Liver (tissue), 9 donors: Measurements from ENCODE around the gene ERMAP. TPM values are rescaled to one million over a fixed set of nuclear protein-coding genes. Genes with fewer than 3 reads are reported as not detected.

Experiments
- DNase-seq: peaks from one replicate; pipeline ENCODE4 v3.0.0-alpha.2; 2017; ENCODE audit warnings: low spot score
- H3K27ac ChIP-seq, 2 donors: one replicate each; pipeline ENCODE4 v1.7.0; 2013; ENCODE audit warnings: inconsistent platforms in 2 of 2, low read length in 2 of 2, control low read depth in 1 of 2, low read depth in 1 of 2, mild to moderate bottlenecking in 1 of 2
- H3K27me3 ChIP-seq, 4 donors: one replicate each; pipeline versions ENCODE4 v1.6.1 to v1.7.0; 2013; ENCODE audit warnings: low read length in 3 of 4, inconsistent platforms in 1 of 4, mild to moderate bottlenecking in 1 of 4, moderate library complexity in 1 of 4; ENCODE audit not compliant: control insufficient read depth in 4 of 4, insufficient read depth in 4 of 4
- H3K36me3 ChIP-seq, 4 donors: one replicate each; pipeline versions ENCODE4 v1.6.1 to v1.7.0; 2013; ENCODE audit warnings: low read length in 3 of 4, mild to moderate bottlenecking in 3 of 4, low read depth in 1 of 4, moderate library complexity in 1 of 4; ENCODE audit not compliant: control insufficient read depth in 4 of 4, insufficient read depth in 3 of 4
- H3K4me1 ChIP-seq, 4 donors: one replicate each; pipeline versions ENCODE4 v1.6.1 to v1.7.0; 2013; ENCODE audit warnings: low read length in 3 of 4, mild to moderate bottlenecking in 3 of 4, moderate library complexity in 1 of 4; ENCODE audit not compliant: control insufficient read depth in 4 of 4, insufficient read depth in 4 of 4
- H3K4me3 ChIP-seq, 3 donors: one replicate each; pipeline versions ENCODE4 v1.6.1 to v1.7.0; 2013; ENCODE audit warnings: low read length in 3 of 3, control low read depth in 1 of 3, low read depth in 1 of 3, mild to moderate bottlenecking in 1 of 3
- H3K9ac ChIP-seq, 2 donors: one replicate each; pipeline ENCODE4 v1.7.0; 2013; ENCODE audit warnings: low read length in 2 of 2, mild to moderate bottlenecking in 2 of 2, moderate library complexity in 2 of 2, control low read depth in 1 of 2, low read depth in 1 of 2
- H3K9me3 ChIP-seq, 4 donors: one replicate each; pipeline versions ENCODE4 v1.6.1 to v1.7.0; 2013; ENCODE audit warnings: low read length in 3 of 4; ENCODE audit not compliant: control insufficient read depth in 4 of 4
- FOXA2 ChIP-seq: IDR thresholded peaks from 2 replicates; pipeline ENCODE4 v1.6.1; 2016; ENCODE audit warnings: antibody characterized with exemption
- JUND ChIP-seq, 2 donors: IDR thresholded peaks; 2 replicates each; pipeline ENCODE4 v1.6.1; 2016; ENCODE audit warnings: antibody characterized with exemption in 2 of 2
- TAF1 ChIP-seq: conservative IDR thresholded peaks from 2 replicates; pipeline ENCODE4 v1.6.1; 2016; ENCODE audit warnings: antibody characterized with exemption, mild to moderate bottlenecking
- YY1 ChIP-seq: IDR thresholded peaks from 2 replicates; pipeline ENCODE4 v1.6.1; 2016; ENCODE audit warnings: antibody characterized with exemption, mild to moderate bottlenecking
- WGBS: extraction: QIAGEN DNeasy Blood & Tissue Kit; methylation state at CpG from one replicate; pipeline ENCODE4 v1.1.7; 2013; 5-methylcytosine and 5-hydroxymethylcytosine counted together
- polyA plus RNA-seq, 2 donors: library from polyadenylated mRNA; stranded (reverse) in 1 of 2; unstranded in 1 of 2; fragments of 200-250 nt in 1 of 2; fragments of >200 nt in 1 of 2; fragmentation: Nextera tagmentation in 1 of 2; extraction: Ambion mirVana in 1 of 2; gene quantifications; one replicate each; pipeline versions ENCODE4 v1.2.1 to v1.2.3, GENCODE V29; 2013 to 2015
- total RNA-seq, 2 donors: library from RNA; depleted of rRNA; stranded (reverse); fragments of >200 nt; gene quantifications; one replicate each; pipeline ENCODE4 v1.2.3, GENCODE V29; 2014
- TF ChIP-seq, protein P1 (sequence below): IDR thresholded peaks from 2 replicates; pipeline ENCODE4 v1.6.1; 2016; ENCODE audit warnings: antibody characterized with exemption
- TF ChIP-seq, protein P2 (sequence below): IDR thresholded peaks from 2 replicates; pipeline ENCODE4 v1.6.1; 2016; ENCODE audit warnings: antibody characterized with exemption
- donor health status: healthy.
- donor health status: healthy.
- donor health status: healthy.
- donor health status: healthy.
- donor health status: healthy.

The ERMAP gene
- total and polyA plus RNA-seq, 4 donors: 3.9 to 96.9 (median 9.0) TPM

DNA sequence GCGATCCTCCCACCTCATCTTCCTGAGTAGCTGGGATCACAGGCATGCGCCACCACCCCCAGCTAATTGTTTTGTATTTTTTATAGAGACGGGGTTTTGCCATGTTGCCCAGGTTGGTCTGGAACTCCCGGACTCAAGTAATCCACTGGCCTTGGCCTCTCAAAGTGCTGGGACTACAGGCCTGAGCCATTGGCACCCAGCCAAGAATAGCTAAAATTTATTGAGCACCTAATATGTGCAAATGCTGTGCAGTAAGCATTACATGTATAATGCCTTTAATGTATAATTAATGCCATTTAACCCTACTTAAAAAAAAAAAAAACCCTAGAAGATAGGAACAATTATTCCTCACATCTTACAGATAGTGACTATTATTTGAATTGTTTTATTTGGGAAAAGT lies 72.3 kb downstream of the ERMAP start:
- H3K27ac ChIP-seq: no peak overlapping the region
- no peaks in the 10 kb centered on the region for H3K27me3 ChIP-seq
- 95% methylated on average over 4 of the region's 4 CpGs for WGBS
- H3K36me3 ChIP-seq: no peaks in the 10 kb centered on the region
- H3K9me3 ChIP-seq: no peaks in the 10 kb centered on the region
- H3K4me3 ChIP-seq: no peak overlapping the region
- H3K9ac ChIP-seq: no peak overlapping the region
- no peak for DNase-seq
- no peak for TF ChIP-seq YY1
- TF ChIP-seq, protein P1, sequence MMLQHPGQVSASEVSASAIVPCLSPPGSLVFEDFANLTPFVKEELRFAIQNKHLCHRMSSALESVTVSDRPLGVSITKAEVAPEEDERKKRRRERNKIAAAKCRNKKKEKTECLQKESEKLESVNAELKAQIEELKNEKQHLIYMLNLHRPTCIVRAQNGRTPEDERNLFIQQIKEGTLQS: no peak
- H3K4me1 ChIP-seq: no peaks in the 10 kb centered on the region

DNA sequence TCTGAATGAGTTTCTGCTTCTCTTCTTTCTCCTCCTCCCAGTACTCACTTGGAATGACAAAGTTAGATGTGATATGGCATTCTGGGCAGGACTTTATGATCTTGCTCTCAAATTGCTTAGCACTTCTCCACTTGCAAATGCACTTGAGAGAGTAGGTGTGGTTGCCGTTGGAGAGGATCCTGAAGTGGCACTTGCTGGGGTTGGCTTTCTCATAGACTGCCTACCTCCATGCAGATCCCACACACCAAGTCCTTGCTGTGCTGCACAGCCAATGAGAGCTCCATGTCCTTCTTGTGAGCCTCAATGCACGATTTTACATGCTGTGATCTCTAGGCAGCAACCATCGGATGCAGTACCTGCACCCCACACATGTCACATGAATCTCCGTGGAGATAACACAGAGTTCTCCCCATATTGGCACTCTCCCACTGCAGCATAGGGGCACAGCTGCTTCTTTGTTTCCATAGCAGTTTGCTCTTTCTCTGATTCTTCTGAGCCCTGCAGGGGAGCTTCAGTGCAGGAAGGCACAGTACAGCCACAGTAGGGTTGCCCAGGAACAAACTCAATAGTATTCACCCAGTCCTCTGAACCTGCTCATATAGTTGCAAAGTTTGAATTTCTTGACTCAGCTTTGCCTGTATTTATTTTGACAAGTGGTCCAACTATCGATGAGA lies 74.7 kb downstream of the ERMAP start:
- no peak for DNase-seq
- Histone ChIP-seq H3K4me3 (no peak overlapping the region), H3K27me3 (no peaks in the 10 kb centered on the region), H3K4me1 (no peaks in the 10 kb centered on the region), H3K36me3 (no peaks in the 10 kb centered on the region), H3K27ac (no peak overlapping the region), H3K9ac (no peak overlapping the region), H3K9me3 (no peaks in the 10 kb centered on the region)
- TF ChIP-seq FOXA2 (no peak), TAF1 (no peak), YY1 (no peak), JUND (IDR thresholded peaks at IDR 0.05) (no peak)
- TF ChIP-seq, protein P2, sequence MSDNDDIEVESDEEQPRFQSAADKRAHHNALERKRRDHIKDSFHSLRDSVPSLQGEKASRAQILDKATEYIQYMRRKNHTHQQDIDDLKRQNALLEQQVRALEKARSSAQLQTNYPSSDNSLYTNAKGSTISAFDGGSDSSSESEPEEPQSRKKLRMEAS: no peak
- WGBS: 68% methylated on average over 5 of the region's 5 CpGs

Other genes with a start within 250 kb of the ERMAP start
- gene PPIH, start 158.7 kb upstream of the ERMAP start, total RNA-seq: 10 to 100 TPM in 1 of 2 donors, 1 to 10 TPM in 1; 7.9 to 14.9 TPM
- 10 to 100 TPM; 11.1 to 16.3 TPM for gene PPIH, start 158.7 kb upstream of the ERMAP start, polyA plus RNA-seq
- 100 to 1,000 TPM; 164 to 530 TPM for gene YBX1, start 134.7 kb upstream of the ERMAP start, total RNA-seq
- 100 to 1,000 TPM; 107 to 244 TPM for gene YBX1, start 134.7 kb upstream of the ERMAP start, polyA plus RNA-seq
- 1 to 10 TPM in 1 of 2 donors, not detected in 1; 5.1 TPM for gene CLDN19, start 76.9 kb upstream of the ERMAP start, total RNA-seq
- gene CLDN19, start 76.9 kb upstream of the ERMAP start, polyA plus RNA-seq: under 1 TPM in 1 of 2 donors, not detected in 1; 0.14 TPM
- gene P3H1, start 50.1 kb upstream of the ERMAP start, total RNA-seq: 10 to 100 TPM; 24.5 to 28.0 TPM
- gene P3H1, start 50.1 kb upstream of the ERMAP start, polyA plus RNA-seq: 10 to 100 TPM; 14.9 to 20.9 TPM
- gene C1orf50, start 49.9 kb upstream of the ERMAP start, total RNA-seq: 1 to 10 TPM; 2.6 to 4.4 TPM
- 1 to 10 TPM; 2.7 to 5.8 TPM for gene C1orf50, start 49.9 kb upstream of the ERMAP start, polyA plus RNA-seq
- under 1 TPM; 0.05 to 0.08 TPM for gene TMEM269, start 32.1 kb upstream of the ERMAP start, total RNA-seq
- gene TMEM269, start 32.1 kb upstream of the ERMAP start, polyA plus RNA-seq: not detected
- 10 to 100 TPM in 1 of 2 donors, 1 to 10 TPM in 1; 3.4 to 21.4 TPM for gene SVBP, start 275 bp downstream of the ERMAP start, total RNA-seq
- gene SVBP, start 275 bp downstream of the ERMAP start, polyA plus RNA-seq: 10 to 100 TPM in 1 of 2 donors, 1 to 10 TPM in 1; 8.5 to 21.8 TPM
- 1 to 10 TPM; 2.7 to 8.9 TPM for gene ZNF691, start 29.5 kb downstream of the ERMAP start, total RNA-seq
- gene ZNF691, start 29.5 kb downstream of the ERMAP start, polyA plus RNA-seq: 1 to 10 TPM; 5.1 to 5.9 TPM
- 100 to 1,000 TPM in 1 of 2 donors, 1 to 10 TPM in 1; 3.4 to 675 TPM for gene SLC2A1, start 141.7 kb downstream of the ERMAP start, total RNA-seq
- 1 to 10 TPM; 1.1 to 2.5 TPM for gene SLC2A1, start 141.7 kb downstream of the ERMAP start, polyA plus RNA-seq